Lung (tissue), 12 donors: ENCODE results near the gene MIPEP. TPM values are rescaled to one million over a fixed set of nuclear protein-coding genes. Genes with fewer than 3 reads are reported as not detected.

Experiments used
- ATAC-seq: fragments of 200-7000 bp; cut with Tn5 transposase; one replicate; pipeline ENCODE4 v1.9.1; 2020; ENCODE audit warnings: moderate number of reproducible peaks; ENCODE audit not compliant: insufficient read depth, low FRiP score
- DNase-seq, 3 donors: peaks; one replicate each; pipeline ENCODE4 v3.0.0-alpha.2; 2013 to 2017
- H3K27ac ChIP-seq, 2 donors: one replicate each; pipeline ENCODE4 v1.5.1; 2013; ENCODE audit warnings: mild to moderate bottlenecking in 2 of 2, moderate library complexity in 2 of 2, control low read depth in 1 of 2, inconsistent platforms in 1 of 2, low read depth in 1 of 2, low read length in 1 of 2
- H3K27me3 ChIP-seq, 3 donors: one replicate each; pipeline ENCODE4 v1.5.1; 2013; ENCODE audit warnings: low read length in 2 of 3; ENCODE audit not compliant: control insufficient read depth in 3 of 3, insufficient read depth in 3 of 3
- H3K36me3 ChIP-seq, 4 donors: one replicate each; pipeline ENCODE4 v1.5.1; 2013; ENCODE audit warnings: low read length in 4 of 4, mild to moderate bottlenecking in 1 of 4, moderate library complexity in 1 of 4; ENCODE audit not compliant: control insufficient read depth in 4 of 4, insufficient read depth in 4 of 4
- H3K4me1 ChIP-seq, 5 donors: one replicate each; pipeline ENCODE4 v1.5.1; 2013; ENCODE audit warnings: low read length in 5 of 5, mild to moderate bottlenecking in 2 of 5, moderate library complexity in 1 of 5; ENCODE audit not compliant: control insufficient read depth in 5 of 5, insufficient read depth in 5 of 5
- H3K4me3 ChIP-seq: one replicate; pipeline ENCODE4 v1.5.1; 2013; ENCODE audit warnings: mild to moderate bottlenecking, control low read depth, moderate library complexity
- H3K9ac ChIP-seq, 2 donors: one replicate each; pipeline ENCODE4 v1.5.1; 2013; ENCODE audit warnings: low read length in 2 of 2, control low read depth in 1 of 2; ENCODE audit not compliant: insufficient read depth in 1 of 2
- H3K9me3 ChIP-seq, 4 donors: one replicate each; pipeline ENCODE4 v1.5.1; 2013; ENCODE audit warnings: low read length in 3 of 4, mild to moderate bottlenecking in 1 of 4, moderate library complexity in 1 of 4; ENCODE audit not compliant: control insufficient read depth in 4 of 4, insufficient read depth in 3 of 4
- WGBS, 2 donors: extraction: QIAGEN DNeasy Blood & Tissue Kit; methylation state at CpG; one replicate each; pipeline ENCODE4 v1.1.7; 2013; 5-methylcytosine and 5-hydroxymethylcytosine counted together
- polyA plus RNA-seq, 2 donors: library from polyadenylated mRNA; stranded (reverse); fragments of 200-250 nt; gene quantifications; one replicate each; pipeline ENCODE4 v1.2.1, GENCODE V29; 2013
- total RNA-seq, 2 donors: library from RNA; depleted of rRNA in 1 of 2; stranded (reverse); fragments of >200 nt in 1 of 2; gene quantifications; one replicate each; pipeline ENCODE4 v1.2.1, GENCODE V29; 2014 to 2021
- TF ChIP-seq, protein P1 (sequence below): IDR thresholded peaks from 2 replicates; pipeline ENCODE4 v1.5.1; 2012; ENCODE audit warnings: mild to moderate bottlenecking; ENCODE audit errors: control extremely low read depth, extremely low read depth
- donor health status: control.
- donor health status: control.
- donor health status: Bipolar disorder and iron deficiency.
- donor health status: healthy.
- donor health status: DM: yes; HTN: yes; CAD: no.

Gene MIPEP
- total and polyA plus RNA-seq, 4 donors, result 12.9 to 35.1 (median 25.3) TPM

DNA sequence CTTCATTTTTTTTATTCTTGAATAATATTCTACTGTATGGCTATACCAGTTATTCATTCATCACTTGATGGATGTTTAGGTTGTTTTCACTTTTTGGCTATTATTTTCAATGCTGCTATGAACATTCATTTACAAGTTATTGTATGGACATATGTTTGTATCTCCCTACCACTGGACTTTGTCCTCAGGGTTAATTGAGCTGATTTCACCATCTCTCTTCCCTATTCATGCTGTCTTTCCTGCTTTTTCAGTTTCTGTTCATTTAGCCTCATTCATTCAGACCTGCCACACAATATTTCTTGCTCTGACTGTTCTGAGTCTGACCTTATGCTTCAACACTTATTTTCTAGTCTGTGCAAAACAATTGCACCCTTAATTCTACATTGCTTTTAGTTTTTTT, 20.4 kb upstream of the MIPEP start:
- Histone ChIP-seq H3K27ac (no peak overlapping the region), H3K4me3 (no peak overlapping the region), H3K9ac (no peak overlapping the region), H3K27me3 (no peaks in the 10 kb centered on the region), H3K36me3 (no peaks in the 10 kb centered on the region), H3K4me1 (no peaks in the 10 kb centered on the region), H3K9me3 (no peaks in the 10 kb centered on the region)
- ATAC-seq (no peak), DNase-seq (no peak)
- TF ChIP-seq, protein P1, sequence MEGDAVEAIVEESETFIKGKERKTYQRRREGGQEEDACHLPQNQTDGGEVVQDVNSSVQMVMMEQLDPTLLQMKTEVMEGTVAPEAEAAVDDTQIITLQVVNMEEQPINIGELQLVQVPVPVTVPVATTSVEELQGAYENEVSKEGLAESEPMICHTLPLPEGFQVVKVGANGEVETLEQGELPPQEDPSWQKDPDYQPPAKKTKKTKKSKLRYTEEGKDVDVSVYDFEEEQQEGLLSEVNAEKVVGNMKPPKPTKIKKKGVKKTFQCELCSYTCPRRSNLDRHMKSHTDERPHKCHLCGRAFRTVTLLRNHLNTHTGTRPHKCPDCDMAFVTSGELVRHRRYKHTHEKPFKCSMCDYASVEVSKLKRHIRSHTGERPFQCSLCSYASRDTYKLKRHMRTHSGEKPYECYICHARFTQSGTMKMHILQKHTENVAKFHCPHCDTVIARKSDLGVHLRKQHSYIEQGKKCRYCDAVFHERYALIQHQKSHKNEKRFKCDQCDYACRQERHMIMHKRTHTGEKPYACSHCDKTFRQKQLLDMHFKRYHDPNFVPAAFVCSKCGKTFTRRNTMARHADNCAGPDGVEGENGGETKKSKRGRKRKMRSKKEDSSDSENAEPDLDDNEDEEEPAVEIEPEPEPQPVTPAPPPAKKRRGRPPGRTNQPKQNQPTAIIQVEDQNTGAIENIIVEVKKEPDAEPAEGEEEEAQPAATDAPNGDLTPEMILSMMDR, result no peak

DNA sequence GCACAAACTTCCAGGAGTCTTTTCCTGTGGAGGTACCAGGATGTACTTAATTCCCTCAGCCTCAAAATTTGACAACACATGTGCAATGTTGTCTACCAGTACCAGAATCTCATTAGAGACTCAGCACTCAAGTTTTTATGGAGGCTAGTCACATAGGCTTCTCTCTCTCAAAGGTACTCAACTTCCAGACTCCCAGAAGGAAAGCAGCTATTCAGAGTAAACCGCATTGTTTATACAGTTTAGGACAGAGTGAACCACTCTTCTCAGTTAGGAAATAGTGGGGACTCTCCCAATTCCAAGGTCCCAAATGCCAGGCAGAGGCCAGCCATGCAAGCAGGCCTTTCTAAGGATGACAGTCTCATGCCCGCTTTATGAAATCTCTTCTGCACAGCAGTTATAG, 16.6 kb upstream of the MIPEP start:
- Histone ChIP-seq H3K4me1 (peaks cover 0 to 7% (median 3%) of the 10 kb centered on the region in 5 donors), H3K27ac (no peak overlapping the region), H3K9me3 (peaks cover 0 to 4% (median 0%) of the 10 kb centered on the region in 4 donors), H3K9ac (no peak overlapping the region), H3K27me3 (peaks cover 0 to 25% (median 8%) of the 10 kb centered on the region in 3 donors), H3K36me3 (no peaks in the 10 kb centered on the region), H3K4me3 (no peak overlapping the region)
- TF ChIP-seq, protein P1, result no peak
- ATAC-seq (no peak), DNase-seq (no peak)
- WGBS, 2 donors, result 90 to 97% methylated on average over 2 of the region's 2 CpGs

DNA sequence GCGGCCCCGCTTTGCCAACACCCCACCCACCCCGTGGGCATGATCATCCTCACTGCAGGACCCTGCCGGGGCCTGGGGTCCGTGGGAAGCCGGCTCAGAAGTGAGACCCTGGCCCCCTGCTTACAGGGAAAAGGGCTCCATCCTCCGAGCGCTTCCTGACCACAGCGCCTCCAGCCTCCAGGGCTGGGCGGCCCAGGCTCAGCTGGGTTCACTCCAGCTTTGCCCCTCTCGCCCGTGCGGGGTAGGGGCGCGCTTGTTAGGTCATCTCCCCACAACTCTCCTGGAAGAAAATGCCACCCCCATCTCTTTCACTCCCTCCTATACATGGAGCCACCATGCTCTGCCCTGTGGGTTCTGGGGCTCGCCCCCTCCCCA, 14.7 kb upstream of the MIPEP start:
- no peak for ATAC-seq
- H3K27me3 ChIP-seq, result peaks cover 0 to 25% (median 8%) of the 10 kb centered on the region in 3 donors
- H3K9me3 ChIP-seq, result peaks cover 0 to 4% (median 0%) of the 10 kb centered on the region in 4 donors
- 37 to 49% methylated on average over 16 of the region's 16 CpGs for WGBS, 2 donors
- peaks cover 0 to 12% (median 4%) of the 10 kb centered on the region in 5 donors for H3K4me1 ChIP-seq
- no peak overlapping the region for H3K9ac ChIP-seq
- H3K27ac ChIP-seq, result no peak overlapping the region
- TF ChIP-seq, protein P1, result no peak
- no peak for DNase-seq
- H3K4me3 ChIP-seq, result no peak overlapping the region
- H3K36me3 ChIP-seq, result no peaks in the 10 kb centered on the region
